Islet precursor cell (in vitro differentiated cells): ENCODE measurements around the gene KLK4.
A peak's percentile ranks its signal among the peaks of the same experiment; 100 is the strongest.

Experiments
- DNase-seq: peaks from one replicate; pipeline ENCODE4 v3.0.0-alpha.2; 2018

Gene KLK4, protein sequence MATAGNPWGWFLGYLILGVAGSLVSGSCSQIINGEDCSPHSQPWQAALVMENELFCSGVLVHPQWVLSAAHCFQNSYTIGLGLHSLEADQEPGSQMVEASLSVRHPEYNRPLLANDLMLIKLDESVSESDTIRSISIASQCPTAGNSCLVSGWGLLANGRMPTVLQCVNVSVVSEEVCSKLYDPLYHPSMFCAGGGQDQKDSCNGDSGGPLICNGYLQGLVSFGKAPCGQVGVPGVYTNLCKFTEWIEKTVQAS

DNA sequence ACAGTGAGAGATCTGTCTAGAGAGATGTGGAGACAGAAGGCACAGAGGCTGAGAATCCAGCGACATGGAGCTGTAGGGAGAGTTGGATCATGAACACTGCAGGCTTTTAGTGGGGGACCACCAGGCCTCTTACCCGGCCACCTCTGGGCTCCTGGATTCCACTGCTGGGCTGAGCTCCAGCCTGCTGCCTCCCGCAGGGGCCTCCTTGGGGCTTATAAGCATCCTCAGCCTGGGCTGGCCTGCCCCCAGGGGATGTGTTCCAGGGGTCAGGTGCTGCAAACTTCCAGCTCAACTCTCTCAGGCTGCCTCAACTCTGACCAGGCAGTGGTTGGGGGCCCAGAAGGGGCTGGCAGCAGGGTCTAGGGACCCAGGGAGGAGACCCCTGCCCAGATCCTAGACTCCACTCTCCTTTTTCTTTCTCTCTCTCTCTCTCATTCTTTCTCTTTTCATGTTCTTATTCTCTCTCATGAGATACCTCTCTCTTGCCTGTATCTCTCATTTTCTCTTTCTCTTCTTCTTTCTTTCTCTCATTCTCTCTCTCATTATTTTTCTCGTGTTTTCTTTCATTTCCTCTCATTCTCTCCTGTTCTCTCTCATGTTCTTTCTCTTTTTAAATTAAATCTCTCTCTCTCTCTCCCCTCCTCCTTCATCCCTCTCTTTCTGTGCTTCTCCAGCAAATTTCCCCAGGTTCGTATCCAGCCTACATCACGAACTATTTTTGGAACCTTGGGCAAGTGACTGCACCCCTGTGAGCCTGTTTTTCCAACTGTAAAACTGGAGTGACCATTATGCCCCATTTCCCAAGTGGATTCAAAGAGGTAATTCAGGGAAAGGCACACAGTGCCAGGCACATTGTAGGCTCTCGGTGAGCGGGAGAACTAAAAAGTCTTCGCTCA, at the start of gene KLK4:
Gene KLK4 (minus strand): TSS at position 190 of the 896 bp plus-strand sequence. CDS start 657 bp downstream, outside the sequence.
- no peak for DNase-seq

DNA sequence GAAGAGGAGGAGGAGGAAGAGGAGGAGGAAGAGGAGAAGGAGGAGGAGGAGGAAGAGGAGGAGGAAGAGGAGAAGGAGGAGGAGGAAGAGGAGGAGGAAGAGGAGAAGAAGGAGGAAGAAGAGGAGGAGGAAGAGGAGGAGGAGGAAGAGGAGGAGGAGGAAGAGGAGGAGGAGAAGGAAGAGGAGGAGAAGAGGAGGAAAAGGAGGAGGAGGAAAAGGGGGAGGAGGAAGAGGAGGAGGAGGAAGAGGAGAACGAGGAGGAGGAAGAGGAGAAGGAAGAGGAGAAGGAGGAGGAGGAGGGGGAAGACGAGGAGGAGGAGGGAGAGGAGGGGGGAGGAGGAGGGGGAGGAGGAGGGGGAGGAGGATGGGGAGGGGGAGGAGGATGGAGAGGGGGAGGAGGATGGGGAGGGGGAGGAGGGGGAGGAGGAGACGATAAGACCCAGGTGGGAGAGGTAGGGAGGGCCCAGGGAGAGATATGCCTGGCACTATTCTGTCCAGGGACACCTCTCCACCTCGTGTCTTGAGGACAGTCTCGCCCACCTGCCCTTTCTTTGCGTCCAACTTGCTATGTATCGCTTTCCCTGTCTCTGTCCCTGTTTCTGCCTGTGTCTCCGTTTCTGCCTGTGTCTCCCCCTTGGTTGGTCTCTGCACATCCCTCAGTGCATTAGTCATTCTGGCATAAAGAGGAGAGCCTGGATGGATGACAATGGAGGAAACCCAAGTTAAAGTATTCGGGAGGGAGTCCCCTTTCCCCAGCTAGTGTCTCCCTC, 48.7 kb upstream of the KLK4 start:
- no peak for DNase-seq

DNA sequence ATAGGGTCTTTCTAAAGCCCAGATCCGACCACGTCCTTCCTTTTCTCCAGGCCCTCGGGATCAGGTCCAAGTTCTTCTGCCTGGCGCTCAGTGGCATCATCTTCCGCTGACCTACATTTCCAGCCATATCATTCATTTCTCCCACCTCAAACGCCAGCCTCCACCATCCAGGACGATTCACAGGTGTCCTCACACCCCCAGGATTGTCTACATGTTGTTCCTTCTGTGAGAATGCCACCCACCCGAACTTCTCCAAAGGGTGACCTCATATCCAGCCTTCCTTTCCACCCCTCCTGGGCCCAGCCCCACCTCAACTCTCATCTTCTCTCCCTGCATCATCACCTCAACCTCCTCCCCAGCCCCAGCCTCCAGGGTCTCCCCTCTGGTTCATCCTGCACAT, 46.4 kb upstream of the KLK4 start:
- DNase-seq, result no peak

DNA sequence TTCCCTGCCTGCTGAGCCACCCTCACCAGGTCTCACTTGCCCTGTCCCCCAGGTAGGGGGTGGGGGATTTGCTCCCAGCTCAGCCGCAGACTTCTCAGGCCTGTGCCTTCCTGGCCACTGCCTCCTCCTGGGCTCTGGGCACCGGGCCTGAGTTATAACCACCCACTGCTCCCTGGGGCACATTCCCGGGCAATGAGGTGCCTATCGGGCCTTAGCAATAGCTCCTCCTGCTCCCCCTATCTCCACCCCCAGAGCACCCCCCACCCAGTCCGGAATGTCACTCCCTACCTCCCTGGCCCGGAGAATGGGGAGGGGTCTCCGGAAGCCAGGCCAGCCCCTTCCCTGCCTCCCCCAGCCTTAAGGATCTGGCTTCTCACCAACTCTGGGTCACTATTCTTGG, 41.7 kb upstream of the KLK4 start, which contains the start of gene KLK5:
Gene KLK5 (minus strand): TSS at position 129 of the 400 bp plus-strand sequence. CDS start 381 bp downstream, outside the sequence.
- peak; percentile 71 for DNase-seq

DNA sequence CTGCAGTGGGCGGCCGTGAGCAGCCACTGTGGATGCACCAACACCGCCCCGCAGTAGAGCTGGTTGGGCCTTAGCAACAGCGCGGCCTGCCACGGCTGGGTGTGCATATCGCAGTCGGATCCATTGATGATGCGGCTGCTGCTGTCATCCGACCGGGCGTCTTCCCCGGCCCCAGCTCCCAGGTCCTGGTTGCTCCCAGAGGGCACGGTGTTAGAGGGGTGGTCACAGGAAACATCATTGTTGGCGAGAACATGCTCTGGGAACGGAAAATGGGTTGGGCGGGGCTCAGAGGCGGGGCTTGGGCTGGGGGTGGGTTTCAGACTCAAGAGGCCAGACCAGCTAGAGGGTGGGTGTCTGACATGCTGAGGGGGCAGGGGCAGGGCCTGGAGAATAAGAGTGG, 38.7 kb upstream of the KLK4 start:
- no peak for DNase-seq

DNA sequence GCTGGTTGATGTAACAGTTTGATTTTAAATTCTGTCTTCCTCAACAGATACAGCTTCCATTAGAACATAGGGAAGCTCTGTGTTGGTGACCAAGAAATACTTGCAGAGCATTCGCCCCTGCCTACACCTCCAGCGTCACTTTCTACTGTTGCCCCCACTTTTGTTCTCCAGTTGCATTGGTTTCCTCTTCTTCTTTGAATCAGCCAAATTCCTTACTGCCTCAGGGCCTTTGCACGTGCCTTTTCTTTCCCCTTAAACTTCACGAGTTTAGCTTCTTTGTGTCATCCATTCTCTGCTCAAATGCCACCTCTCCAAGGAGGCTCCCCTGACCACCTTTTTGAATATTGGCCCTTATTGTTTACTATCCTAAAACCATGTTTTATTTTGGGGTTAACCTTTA, 35.9 kb upstream of the KLK4 start:
- DNase-seq, result no peak

DNA sequence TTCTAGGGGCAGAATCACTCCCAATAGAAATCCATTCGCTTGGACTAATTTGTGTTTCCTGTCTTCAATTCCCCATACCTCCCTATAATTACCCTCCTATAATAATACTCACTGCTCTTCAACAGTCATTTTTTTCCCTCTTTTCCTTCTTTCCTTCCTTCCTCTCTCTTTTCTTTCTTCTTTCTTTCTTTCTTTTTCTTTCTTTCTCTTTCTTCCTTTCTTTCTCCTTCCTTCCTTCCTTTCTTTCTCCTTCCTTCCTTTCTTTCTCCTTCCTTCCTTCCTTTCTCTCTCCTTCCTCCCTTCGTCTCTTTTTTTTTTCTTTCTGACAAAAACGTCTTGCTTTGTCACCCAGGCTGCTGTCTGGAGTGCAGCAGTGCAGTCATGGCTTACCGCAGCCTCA, 33.6 kb upstream of the KLK4 start:
- DNase-seq, result no peak

DNA sequence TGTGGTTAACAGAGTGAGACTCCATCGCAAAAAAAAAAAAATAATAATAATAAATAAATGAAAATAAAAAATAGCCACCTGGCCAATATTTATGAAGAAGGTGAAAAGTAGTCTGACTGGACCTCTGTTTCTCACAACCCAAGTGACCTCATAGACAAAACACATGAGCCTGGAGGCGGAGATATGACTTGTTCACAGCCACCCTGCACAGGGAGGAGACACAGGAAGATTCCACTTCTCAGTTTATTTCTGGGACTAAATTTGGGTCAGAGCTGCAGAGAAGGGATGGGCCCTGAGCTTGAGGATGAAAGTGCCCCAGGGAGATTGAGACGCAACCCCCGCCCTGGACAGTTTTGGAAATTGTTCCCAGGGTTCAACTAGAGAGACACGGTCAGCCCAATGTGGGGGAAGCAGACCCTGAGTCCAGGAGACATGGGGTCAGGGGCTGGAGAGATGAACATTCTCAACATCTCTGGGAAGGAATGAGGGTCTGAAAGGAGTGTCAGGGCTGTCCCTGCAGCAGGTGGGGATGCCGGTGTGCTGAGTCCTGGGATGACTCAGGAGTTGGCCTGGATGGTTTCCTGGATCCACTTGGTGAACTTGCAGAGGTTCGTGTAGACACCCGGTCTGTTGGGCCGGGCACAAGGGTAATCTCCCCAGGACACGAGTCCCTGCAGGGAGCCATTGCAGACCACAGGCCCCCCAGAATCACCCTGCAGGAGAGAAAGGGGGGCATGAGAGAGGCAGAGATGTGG, 32.1 kb upstream of the KLK4 start:
- no peak for DNase-seq

DNA sequence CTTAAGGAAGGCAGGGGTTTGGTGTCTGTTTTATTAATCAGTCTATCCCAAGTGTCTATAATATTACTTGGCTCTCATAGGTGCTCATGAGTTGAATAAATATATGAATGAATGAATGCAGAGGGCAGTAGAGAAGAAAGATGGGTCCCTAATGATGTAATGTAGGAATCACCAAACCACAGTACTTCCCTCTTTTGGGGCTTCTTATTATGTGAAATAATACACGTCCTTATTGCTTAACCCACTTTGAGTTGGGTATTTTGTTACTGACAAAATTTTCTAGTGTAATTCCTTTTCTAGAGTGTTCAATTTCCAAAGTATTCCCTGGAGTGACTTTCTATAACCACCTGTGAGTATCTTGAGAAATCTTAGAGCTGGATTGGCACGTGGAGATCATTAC, 28.4 kb upstream of the KLK4 start:
- no peak for DNase-seq

DNA sequence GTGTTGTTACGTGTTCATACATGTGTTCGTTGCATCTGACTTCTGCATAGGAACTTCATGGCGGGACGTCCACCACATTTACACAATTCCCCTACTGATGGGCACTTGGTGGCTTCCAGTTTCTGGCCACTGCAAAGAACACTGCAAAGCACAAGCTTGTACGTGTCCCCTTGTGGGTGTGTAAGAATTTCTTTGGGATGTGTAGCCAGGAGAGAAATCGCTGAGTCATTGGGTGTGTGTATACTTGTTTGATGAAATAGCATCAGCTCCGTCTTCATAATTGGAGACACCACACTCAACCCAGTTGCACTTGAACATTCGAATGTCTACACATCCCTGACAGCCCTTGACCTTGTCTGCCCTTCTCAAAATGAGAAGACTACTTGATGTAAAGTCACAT, 22.4 kb upstream of the KLK4 start:
- DNase-seq, result no peak

DNA sequence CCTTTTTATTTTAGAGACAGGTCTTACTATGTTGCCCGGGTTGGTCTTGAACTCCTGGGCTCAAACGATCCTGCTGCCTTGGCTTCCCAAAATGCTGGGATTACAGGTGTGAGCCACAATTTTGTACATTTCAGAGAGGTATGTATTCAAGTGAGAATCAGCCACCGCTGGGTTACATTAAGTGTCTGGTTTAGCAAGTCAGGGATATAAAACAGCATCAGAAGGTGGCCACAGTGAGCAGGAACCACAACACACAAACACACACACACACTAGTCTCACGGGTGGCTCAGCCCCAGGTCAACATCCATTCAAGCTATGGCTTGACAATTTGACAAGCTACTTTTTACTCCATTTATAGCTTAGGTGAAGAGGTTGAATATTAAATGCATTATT, 21.5 kb upstream of the KLK4 start:
- no peak for DNase-seq

DNA sequence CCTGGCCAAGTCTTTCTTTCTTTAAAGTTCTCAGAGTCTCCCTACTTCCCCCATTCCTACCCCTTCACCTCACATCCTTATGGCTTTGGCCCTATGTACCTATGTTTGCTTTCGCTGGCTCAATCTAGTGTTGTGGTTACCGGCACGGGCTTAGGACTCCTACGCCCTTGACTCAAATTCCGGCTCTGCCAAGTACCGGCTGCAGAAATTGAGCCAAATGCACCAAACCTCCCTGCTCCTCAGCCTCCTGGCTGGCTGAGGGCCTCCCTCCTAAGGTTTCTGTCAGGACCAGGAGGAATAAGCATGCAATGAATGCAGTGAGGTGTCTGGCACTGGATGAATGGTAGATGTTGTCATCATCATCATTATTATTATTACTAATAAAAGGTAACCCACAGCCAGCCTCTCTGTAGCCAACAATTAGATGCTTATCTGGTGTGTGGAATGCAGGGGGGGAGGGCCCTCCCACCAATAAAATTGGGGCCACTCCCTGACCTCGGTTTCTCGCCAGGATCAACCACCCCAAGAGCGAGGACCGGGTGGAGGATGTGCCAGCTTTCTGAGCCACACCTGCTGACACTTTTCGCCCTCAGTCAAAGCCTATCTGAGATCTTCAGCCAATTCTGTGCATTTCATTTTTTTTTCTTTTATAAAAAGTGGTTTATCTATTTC, 21.0 kb upstream of the KLK4 start:
- no peak for DNase-seq

DNA sequence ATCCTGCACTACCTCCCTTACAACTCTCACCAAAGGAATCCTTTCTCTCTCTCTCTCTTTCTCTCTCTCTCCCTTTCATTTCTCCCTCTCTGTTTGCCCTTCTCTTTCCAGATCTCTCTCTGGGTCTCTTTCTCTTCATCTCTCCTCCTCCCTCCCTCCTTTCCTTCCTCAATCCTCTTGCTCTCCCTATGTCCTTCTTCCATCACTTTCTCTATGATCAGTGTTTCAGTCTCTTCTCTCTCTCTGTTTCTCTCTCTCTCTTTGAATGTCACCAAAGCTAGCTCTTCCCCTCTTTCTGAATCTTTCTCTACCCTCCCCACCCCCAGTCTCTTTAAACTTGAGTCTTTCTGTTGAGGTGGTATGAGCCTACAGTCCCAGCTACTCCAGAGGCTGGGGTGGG, 19.8 kb upstream of the KLK4 start:
- no peak for DNase-seq

DNA sequence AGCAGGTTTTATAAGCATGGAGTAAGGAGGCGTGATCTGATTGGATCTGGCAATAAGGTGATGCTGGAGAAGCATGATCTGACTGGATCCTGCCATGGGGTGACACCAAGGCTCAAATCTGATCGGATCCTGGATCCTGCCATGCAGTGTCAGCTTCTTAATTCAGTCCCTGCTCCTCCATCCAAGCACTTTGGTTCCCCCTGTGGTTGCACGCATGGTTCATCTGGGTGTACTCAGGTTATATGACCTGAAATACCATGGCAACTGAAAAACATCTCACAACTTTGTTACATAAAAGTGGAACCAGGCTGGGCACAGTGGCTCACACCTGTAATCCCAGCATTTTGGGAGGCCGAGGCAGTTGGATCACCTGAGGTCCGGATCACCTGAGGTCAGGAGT, 17.6 kb upstream of the KLK4 start:
- DNase-seq, result no peak

DNA sequence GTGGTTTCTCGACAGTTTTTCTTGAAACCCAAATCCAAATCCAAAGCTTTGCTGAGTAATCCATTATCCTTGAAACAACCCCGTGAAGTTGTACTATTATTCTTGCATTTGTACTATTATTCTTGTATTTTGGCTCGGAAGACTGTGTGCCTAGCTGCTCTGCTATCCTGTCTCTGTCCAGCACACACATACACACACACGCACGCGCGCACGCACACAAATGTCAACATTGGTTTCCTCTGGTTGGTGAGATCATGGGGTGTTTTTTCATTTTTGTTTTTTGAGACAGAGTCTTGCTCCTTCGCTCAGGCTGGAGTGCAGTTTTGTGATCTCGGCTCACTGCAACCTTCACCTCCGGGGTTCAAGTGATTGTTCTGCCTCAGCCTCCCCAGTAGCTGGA, 14.9 kb upstream of the KLK4 start:
- no peak for DNase-seq

DNA sequence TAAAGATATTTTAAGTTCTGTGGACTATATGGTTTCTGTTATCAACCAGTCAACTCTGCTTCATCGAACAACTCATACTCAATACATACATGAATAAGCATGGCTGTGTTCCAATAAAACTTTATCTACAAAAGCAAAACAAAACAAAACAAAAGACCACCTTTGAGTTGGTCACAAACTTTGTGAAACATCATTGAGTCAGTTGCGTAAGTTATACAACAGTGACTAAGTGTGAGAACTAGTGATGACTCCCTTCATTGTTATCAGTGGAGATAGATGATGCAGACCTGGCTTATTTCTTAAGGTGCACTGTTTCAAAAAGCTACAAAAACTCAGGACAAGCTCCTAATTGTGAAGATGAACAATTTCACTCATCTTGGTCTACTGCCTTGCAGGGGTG, 14.5 kb upstream of the KLK4 start:
- no peak for DNase-seq

DNA sequence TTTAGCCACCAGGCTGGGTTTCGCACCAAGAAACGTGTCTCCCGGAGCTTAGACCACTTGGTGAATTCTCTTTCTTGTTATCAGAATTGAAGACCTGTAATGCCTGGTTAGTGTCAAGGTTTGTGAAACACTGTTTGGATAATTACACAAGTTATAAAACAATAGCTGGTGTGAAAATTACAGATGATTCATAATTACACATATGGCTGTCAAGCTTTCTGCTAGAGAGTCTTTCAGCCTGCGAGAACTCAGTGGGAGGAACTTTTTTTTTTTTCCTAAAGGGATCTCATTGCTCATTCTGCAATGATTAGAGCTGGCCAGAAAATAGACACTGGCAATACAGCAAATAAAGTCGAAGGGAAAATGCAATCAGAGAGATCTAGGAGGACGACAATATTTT, 13.4 kb upstream of the KLK4 start:
- DNase-seq, result no peak

DNA sequence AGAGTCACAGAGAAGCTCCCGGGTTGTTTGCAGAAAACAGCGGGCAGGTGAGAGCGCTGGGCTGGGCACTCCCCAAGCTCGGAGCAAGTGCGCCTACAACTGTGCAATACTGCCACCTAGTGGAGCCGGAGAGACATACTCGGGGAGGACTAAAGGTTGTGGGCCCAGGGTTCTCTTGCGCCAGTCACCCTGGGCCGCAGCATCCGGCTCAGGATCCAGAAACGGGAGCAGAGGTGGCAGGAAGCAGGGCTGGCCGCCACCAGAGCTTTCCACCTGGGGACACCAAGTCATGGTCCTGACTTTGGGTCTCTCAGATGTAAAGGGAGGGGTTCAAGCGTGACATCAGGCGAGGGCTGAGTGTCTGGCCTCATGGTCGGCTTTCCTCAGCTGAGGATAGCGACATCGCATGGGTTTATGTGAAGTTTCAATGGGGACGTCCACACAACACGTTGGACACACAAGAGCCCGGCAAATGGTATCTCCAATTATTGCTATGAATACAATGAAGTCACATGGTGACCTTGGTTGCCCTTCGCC, 11.2 kb upstream of the KLK4 start:
- DNase-seq, result peak; percentile 87

DNA sequence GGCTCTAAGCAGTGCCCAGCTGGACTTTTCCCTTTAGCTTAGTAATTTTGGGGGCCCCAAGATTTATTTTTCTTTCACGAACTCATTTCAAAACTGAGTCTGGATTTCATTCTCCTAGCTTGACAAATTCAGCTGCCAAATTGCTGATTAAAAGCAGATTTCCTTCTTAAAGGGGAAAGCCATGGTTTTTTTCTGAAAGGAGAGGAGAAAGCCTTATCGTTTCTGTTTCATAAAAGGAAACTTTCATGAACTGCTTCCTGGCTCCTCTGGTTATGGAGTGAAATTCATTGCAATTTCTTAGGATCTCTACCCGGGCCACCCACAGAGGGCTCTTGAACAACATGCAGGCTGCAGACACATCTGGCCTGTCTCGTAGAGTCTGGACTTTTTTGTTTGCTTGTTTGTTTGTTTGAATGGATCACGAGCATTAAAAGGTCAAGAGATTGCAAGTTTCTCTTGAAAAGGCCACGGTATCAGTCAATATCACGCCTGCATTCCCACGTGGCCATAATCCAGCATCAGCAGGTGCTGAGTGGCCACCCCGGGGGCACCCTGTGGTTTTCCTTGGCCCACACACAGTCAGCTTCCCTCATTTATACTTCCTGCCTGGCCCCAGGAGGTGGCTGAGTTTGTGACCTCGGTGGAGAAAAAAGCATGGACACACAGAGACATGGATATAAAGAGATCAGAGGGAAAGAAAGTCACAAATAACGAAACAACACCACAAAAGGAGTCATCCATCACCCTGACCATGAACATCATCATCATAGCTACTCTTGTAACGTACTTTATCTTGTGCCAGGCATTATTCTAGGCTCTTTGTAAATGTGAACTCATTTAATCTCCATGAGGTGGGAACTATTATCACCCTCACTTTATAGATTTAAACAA, 10.5 kb upstream of the KLK4 start:
- DNase-seq, result no peak

DNA sequence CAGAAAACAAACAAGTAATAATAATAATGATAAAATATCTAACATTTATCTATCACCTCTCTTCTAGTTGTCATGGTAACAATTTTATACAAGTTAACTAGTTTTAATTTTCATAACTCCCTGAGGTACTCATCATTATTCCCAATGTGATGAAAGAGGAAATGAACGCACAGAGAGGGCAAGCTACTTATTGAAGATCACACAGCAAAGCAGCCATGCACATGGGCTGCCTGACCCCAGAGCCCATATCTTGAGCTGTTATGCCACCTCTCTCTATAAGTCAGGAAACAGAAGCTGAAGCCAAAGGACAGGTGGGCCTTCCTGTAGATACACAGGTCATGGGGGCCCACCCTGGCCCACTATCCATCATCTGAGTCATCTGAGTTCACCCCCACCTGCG, 4.9 kb upstream of the KLK4 start:
- DNase-seq, result no peak
